HepG2 (cell line): ENCODE measurements around the gene APC2. TPM values are rescaled to one million over a fixed set of nuclear protein-coding genes. Genes with fewer than 3 reads are reported as not detected.

ENCODE experiments used
- GABPB1 ChIP-seq: IDR thresholded peaks from 2 replicates; pipeline ENCODE4 v1.6.1; 2016; ENCODE audit warnings: mild to moderate bottlenecking, missing genetic modification reagents, moderate library complexity, missing compliant biosample characterization
- KLF11 ChIP-seq: IDR thresholded peaks from 2 replicates; pipeline ENCODE4 v1.6.1; 2016; ENCODE audit warnings: missing compliant biosample characterization
- MTF1 ChIP-seq: sonication (generic); formaldehyde crosslinking; IDR thresholded peaks from 2 replicates; pipeline ENCODE4 v1.5.0; 2020; ENCODE audit warnings: missing genetic modification reagents
- PRMT3 ChIP-seq: sonication (generic); formaldehyde crosslinking; IDR thresholded peaks from 2 replicates; pipeline ENCODE4 v1.8.1; 2022; ENCODE audit warnings: low read depth, mild to moderate bottlenecking, moderate library complexity, missing genetic modification reagents, borderline replicate concordance
- RAD21 ChIP-seq: fragments of 450-650 bp; formaldehyde crosslinking; IDR thresholded peaks from 2 replicates; pipeline ENCODE4 v1.5.0; 2020; ENCODE audit warnings: mild to moderate bottlenecking
- REL ChIP-seq: sonication (generic); formaldehyde crosslinking; conservative IDR thresholded peaks from 2 replicates; pipeline ENCODE4 v1.8.0; 2022; ENCODE audit warnings: mild to moderate bottlenecking, missing genetic modification reagents, moderate library complexity
- RNF219 ChIP-seq: sonication (generic); formaldehyde crosslinking; IDR thresholded peaks from 2 replicates; pipeline ENCODE4 v1.5.0; 2020; ENCODE audit warnings: mild to moderate bottlenecking, missing genetic modification reagents
- SP1 ChIP-seq, 2 experiments: fragments of 450-650 bp in 1 of 2; sonication (generic) in 1 of 2; formaldehyde crosslinking in 1 of 2; IDR thresholded peaks; 2 replicates each; pipeline versions ENCODE4 v1.4.0 to v1.6.1; 2016 to 2020; ENCODE audit warnings: missing genetic modification reagents in 1 of 2
- SP2 ChIP-seq: sonication (generic); formaldehyde crosslinking; IDR thresholded peaks from 2 replicates; pipeline ENCODE4 v1.5.1; 2020; ENCODE audit warnings: mild to moderate bottlenecking, missing genetic modification reagents
- THYN1 ChIP-seq: sonication (generic); formaldehyde crosslinking; IDR thresholded peaks from 2 replicates; pipeline ENCODE4 v1.8.1; 2023; ENCODE audit warnings: low read depth, mild to moderate bottlenecking, moderate library complexity, missing genetic modification reagents, borderline replicate concordance
- XBP1 ChIP-seq: sonication (generic); formaldehyde crosslinking; IDR thresholded peaks from 2 replicates; pipeline ENCODE4 v1.5.0; 2020; ENCODE audit warnings: missing genetic modification reagents
- ZNF318 ChIP-seq: sonication (generic); formaldehyde crosslinking; IDR thresholded peaks from 2 replicates; pipeline ENCODE4 v1.4.0; 2020; ENCODE audit warnings: mild to moderate bottlenecking, missing genetic modification reagents
- ZNF616 ChIP-seq: sonication (generic); formaldehyde crosslinking; IDR thresholded peaks from 2 replicates; pipeline ENCODE4 v1.5.0; 2020; ENCODE audit warnings: low read depth, mild to moderate bottlenecking, missing genetic modification reagents
- polyA plus RNA-seq, 8 experiments: library from polyadenylated mRNA; depleted of rRNA in 3 of 8; stranded (reverse) in 7 of 8; unstranded in 1 of 8; fragments of >200 nt; fragmentation: Illumina TruSeq in 4 of 8; extraction: Trizol in 4 of 8; gene quantifications; 2 replicates each; pipeline versions ENCODE4 v1.2.1 to v1.2.3, GENCODE V29; 2011 to 2016; ENCODE audit warnings: low read depth in 4 of 8, missing spikeins in 1 of 8, mixed read lengths in 1 of 8; ENCODE audit not compliant: insufficient read depth in 1 of 8
- total RNA-seq, 5 experiments: library from RNA; depleted of rRNA; stranded (reverse); fragments of >200 nt; fragmentation: Illumina TruSeq; extraction: Trizol; gene quantifications; 2 replicates each; pipeline ENCODE4 v1.2.3, GENCODE V29; 2016; ENCODE audit warnings: low read depth in 1 of 5

APC2 gene
- total and polyA plus RNA-seq, 2 of the 13 experiments (the other 11 are each of a cell fraction or from before 2014, with no cell fraction given): 0.08 to 0.22 TPM

- peak; percentile 68; the same call in 1 of the 2 replicates for TF ChIP-seq ZNF318 (CRISPR knock-in tag)
- TF ChIP-seq PRMT3 (CRISPR knock-in tag): no peak
- TF ChIP-seq MTF1: peak; percentile 91
- TF ChIP-seq THYN1 (CRISPR knock-in tag): no peak
- 0 out of 2 replicates have a peak, but pooled peaks have one; percentile 51 for TF ChIP-seq SP1 (IDR thresholded peaks at IDR 0.05)
- TF ChIP-seq SP1 (CRISPR knock-in tag; IDR thresholded peaks at IDR 0.05): peak; percentile 94
- TF ChIP-seq RNF219 (CRISPR knock-in tag): no peak; the same call in 1 of the 2 replicates
- peak; percentile 84; the same call in 1 of the 2 replicates for TF ChIP-seq KLF11 (CRISPR knock-in tag)
- TF ChIP-seq REL (CRISPR knock-in tag): peak; percentile 96; the same call in 1 of the 2 replicates
- TF ChIP-seq RAD21 (CRISPR knock-in tag): peak; percentile 83; the same call in 1 of the 2 replicates
- peak; percentile 99 for TF ChIP-seq GABPB1 (CRISPR knock-in tag)
- peak; percentile 94 for TF ChIP-seq SP2 (CRISPR knock-in tag)
- peak; percentile 62; the same call in 1 of the 2 replicates for TF ChIP-seq ZNF616 (CRISPR knock-in tag)
- 0 out of 2 replicates have a peak, but pooled peaks have one; percentile 49 for TF ChIP-seq XBP1
These were observed 11.6 kb upstream of the APC2 start, which contains the start of gene RPS15 (continued) for GRCh38 chr19:1438035-1438932.
